Subcutaneous abdominal adipose tissue (tissue), 5 donors: ENCODE data around the gene MINDY2.
"Not testable (repeated sequence)": the region's sequence is repeated elsewhere in the genome, so short reads cannot be mapped to it uniquely, and the experiment has no call there.

Source experiments
- H3K27ac ChIP-seq: one replicate; pipeline ENCODE4 v1.7.0; 2013; ENCODE audit warnings: low read depth, mild to moderate bottlenecking, inconsistent platforms, low read length, moderate library complexity
- H3K27me3 ChIP-seq, 5 donors: one replicate each; pipeline ENCODE4 v1.7.0; 2013; ENCODE audit warnings: low read length in 5 of 5, inconsistent platforms in 1 of 5; ENCODE audit not compliant: control insufficient read depth in 5 of 5, insufficient read depth in 4 of 5
- H3K36me3 ChIP-seq, 5 donors: one replicate each; pipeline ENCODE4 v1.7.0; 2013; ENCODE audit warnings: low read length in 5 of 5; ENCODE audit not compliant: control insufficient read depth in 5 of 5, insufficient read depth in 5 of 5
- H3K4me1 ChIP-seq, 5 donors: one replicate each; pipeline ENCODE4 v1.7.0; 2013; ENCODE audit warnings: low read length in 5 of 5, mild to moderate bottlenecking in 3 of 5, moderate library complexity in 1 of 5; ENCODE audit not compliant: control insufficient read depth in 5 of 5, insufficient read depth in 5 of 5
- H3K4me3 ChIP-seq, 5 donors: one replicate each; pipeline ENCODE4 v1.7.0; 2013; ENCODE audit warnings: low read length in 5 of 5, low read depth in 1 of 5
- H3K9ac ChIP-seq, 5 donors: one replicate each; pipeline ENCODE4 v1.7.0; 2013; ENCODE audit warnings: low read length in 5 of 5, mild to moderate bottlenecking in 4 of 5, moderate library complexity in 3 of 5
- H3K9me3 ChIP-seq, 5 donors: one replicate each; pipeline ENCODE4 v1.7.0; 2013; ENCODE audit warnings: low read length in 5 of 5; ENCODE audit not compliant: control insufficient read depth in 5 of 5
- donor health status: healthy.
- donor health status: healthy.
- donor health status: healthy.
- donor health status: healthy.
- donor health status: healthy.

Gene MINDY2

DNA sequence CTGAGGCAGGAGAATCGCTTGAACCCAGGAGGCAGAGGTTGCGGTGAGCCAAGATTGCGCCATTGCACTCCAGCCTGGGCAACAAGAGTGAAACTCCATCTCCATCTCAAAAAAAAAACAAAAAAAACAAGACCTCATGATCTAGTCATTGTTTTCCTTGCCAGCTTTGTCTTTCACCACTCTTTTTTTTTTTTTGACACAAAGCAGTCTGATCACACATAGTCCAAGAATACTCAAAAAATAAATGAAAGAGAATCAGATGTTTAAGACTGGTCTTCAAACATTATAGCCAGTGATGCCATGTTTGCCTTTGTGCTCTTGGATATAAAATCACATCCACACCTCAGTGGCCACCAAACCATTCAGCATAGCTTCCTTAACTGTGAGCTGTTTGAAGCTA lies 15.8 kb upstream of the MINDY2 start:
- Histone ChIP-seq H3K9me3 (no peaks in the 10 kb centered on the region), H3K4me1 (peaks cover 0 to 5% (median 4%) of the 10 kb centered on the region in 5 donors), H3K36me3 (no peaks in the 10 kb centered on the region), H3K4me3 (no peak overlapping the region), H3K27me3 (no peaks in the 10 kb centered on the region), H3K27ac (no peak overlapping the region), H3K9ac (no peak overlapping the region)

DNA sequence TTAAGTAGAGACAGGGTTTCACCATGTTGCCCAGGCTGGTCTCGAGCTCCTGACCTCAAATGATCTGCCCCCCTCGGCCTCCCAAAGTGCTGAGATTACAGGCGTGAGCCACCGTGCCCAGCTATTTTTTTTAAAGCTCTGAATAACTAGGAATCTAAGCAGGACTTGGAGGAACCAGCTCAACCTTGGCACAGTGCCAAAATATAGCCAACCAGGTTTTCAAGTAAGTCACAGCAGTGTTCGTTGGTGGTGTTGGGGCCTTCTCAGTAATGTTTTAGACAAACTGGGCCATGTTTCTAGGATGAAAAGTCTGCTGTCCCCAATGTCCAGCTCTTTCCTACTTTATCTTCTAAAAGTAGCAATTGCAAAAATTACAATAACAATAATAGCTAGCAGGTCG lies 15.1 kb upstream of the MINDY2 start:
- Histone ChIP-seq H3K4me3 (no peak overlapping the region), H3K36me3 (no peaks in the 10 kb centered on the region), H3K9me3 (no peaks in the 10 kb centered on the region), H3K9ac (no peak overlapping the region), H3K27me3 (no peaks in the 10 kb centered on the region), H3K27ac (no peak overlapping the region), H3K4me1 (no peaks in the 10 kb centered on the region)

DNA sequence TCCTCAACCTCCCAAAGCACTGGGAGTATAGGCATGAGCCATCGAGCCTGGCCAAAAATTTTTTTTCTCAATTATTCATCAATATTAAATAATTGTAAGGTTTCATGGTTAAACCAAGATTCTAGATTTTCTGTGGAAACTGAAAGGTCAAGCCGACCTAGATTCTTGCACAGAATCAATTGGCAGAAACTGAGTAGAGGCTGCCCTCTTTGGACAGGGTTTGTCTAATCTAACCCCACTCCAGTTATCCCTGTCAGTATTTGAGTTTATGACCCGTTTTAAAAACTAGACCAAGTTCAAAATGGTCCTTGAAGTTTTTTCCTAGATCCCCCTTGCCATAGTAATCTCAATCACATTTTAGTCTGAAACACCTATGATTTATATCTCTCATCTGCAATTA lies 13.0 kb upstream of the MINDY2 start:
- H3K27me3 ChIP-seq = no peaks in the 10 kb centered on the region
- H3K27ac ChIP-seq = no peak overlapping the region
- H3K9ac ChIP-seq = no peak overlapping the region
- H3K36me3 ChIP-seq = no peaks in the 10 kb centered on the region
- H3K9me3 ChIP-seq = no peaks in the 10 kb centered on the region
- H3K4me3 ChIP-seq = no peak overlapping the region
- no peaks in the 10 kb centered on the region for H3K4me1 ChIP-seq

DNA sequence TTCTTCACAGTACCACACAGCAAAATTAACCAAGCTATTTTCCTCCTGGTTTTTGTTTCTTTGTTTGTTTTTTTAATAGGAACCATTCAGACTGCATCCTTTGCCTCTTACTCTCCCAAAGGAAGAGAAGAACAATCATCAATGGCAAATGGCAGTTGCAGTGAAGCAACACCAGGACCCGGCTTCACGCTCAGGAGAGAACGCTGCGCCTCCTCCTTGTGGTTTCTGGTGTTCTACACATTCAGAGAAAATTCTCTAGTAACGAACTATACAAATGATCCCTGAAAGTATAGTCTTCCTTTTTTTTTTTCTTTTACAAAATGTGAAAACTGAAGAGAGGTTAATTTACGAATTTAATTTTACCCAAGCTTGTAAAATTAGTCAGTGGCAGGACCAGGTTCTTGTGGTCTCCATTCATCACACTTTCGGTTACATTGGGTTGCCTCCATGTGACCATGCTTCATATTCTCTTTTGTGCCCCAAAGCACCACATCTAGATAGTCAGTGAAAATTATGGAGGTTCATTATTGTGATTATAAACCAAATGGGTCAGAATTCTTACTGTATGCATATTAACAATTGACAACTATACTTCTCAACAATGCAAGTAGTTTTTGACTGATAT lies 10.6 kb upstream of the MINDY2 start:
- no peaks in the 10 kb centered on the region for H3K9me3 ChIP-seq
- no peaks in the 10 kb centered on the region for H3K4me1 ChIP-seq
- H3K27me3 ChIP-seq = no peaks in the 10 kb centered on the region
- H3K27ac ChIP-seq = no peak overlapping the region
- H3K4me3 ChIP-seq = no peak overlapping the region
- H3K9ac ChIP-seq = no peak overlapping the region
- H3K36me3 ChIP-seq = no peaks in the 10 kb centered on the region

DNA sequence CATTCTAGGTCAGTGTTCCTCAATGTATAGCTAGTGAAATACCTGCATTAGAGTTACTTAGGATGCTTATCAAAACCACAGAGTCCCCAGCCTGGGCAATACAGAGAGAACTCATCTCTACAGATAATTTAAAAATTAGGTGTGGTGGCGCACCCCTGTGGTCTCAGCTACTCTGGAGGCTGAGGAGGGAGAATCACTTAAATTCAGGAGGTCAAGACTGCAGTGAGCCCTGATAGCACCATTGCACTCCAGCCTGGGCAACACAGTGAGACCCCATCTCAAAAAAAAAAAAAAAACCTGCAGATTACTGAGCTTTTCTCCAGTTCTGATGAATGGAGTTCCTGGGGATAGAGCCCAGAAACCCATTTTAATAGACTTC lies 10.1 kb upstream of the MINDY2 start:
- Histone ChIP-seq H3K9me3 (no peaks in the 10 kb centered on the region), H3K27ac (no peak overlapping the region), H3K36me3 (no peaks in the 10 kb centered on the region), H3K4me1 (no peaks in the 10 kb centered on the region), H3K27me3 (no peaks in the 10 kb centered on the region), H3K9ac (no peak overlapping the region), H3K4me3 (no peak overlapping the region)

DNA sequence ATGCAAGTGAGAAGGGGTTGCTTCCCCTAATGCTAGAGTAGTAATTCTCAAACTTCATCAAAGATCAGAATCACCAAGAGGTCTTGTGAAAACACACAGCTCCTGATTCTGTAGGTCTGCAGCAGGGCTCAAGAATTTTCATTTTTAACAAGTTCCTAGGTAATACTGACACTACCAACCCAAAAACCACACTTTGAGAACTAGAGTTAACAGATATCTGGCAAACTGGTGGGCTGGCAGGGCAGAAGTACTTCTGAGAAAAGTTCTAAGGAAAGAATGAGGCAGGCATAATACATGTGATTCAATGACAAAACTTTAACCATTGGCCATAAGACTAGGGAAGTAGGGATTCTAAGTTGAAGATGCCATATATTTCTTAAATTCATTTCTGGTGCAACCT lies 8.8 kb upstream of the MINDY2 start:
- no peak overlapping the region for H3K4me3 ChIP-seq
- H3K36me3 ChIP-seq = no peaks in the 10 kb centered on the region
- H3K27me3 ChIP-seq = no peaks in the 10 kb centered on the region
- H3K27ac ChIP-seq = no peak overlapping the region
- no peak overlapping the region for H3K9ac ChIP-seq
- no peaks in the 10 kb centered on the region for H3K9me3 ChIP-seq
- H3K4me1 ChIP-seq = no peaks in the 10 kb centered on the region

DNA sequence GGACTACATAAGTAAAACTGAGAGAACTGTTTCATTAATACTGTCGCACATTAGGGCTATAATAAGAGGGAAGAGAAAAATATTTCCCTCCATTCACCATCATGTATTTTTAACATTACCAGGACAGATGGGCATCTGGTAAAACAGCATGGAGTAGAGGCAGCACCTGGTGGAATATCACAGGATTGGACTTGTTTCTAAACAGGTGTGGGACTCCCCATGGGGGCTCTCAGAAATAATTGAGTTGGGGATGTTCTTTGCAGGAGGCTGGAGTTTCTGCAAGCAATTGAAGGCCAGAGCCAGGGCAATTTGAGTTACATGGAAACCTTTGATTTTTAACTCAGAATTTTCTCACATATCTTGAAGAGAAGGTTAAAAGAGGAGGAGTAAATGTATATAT lies 8.4 kb upstream of the MINDY2 start:
- H3K4me3 ChIP-seq = no peak overlapping the region
- H3K27ac ChIP-seq = no peak overlapping the region
- H3K9me3 ChIP-seq = no peaks in the 10 kb centered on the region
- no peaks in the 10 kb centered on the region for H3K36me3 ChIP-seq
- no peak overlapping the region for H3K9ac ChIP-seq
- no peaks in the 10 kb centered on the region for H3K4me1 ChIP-seq
- H3K27me3 ChIP-seq = no peaks in the 10 kb centered on the region

DNA sequence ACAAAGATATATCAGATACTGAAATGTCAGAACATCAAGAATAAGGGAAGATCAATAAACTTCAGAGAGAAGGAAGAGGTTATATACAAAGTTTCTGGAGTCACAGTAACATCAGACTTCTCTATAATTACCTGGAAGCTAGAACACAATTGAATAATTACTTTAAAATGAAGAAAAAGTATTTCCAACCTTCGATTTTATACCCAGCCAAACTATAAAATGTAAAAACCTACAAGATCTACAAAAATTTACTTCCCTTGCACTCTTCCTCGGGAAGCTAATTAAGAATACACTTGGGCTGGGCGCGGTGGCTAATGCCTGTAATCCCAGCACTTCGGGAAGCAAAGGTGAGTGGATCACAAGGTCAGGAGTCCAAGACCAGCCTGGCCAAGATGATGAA lies 6.6 kb upstream of the MINDY2 start:
- H3K27me3 ChIP-seq = no peaks in the 10 kb centered on the region
- no peak overlapping the region for H3K27ac ChIP-seq
- H3K4me1 ChIP-seq = no peaks in the 10 kb centered on the region
- no peak overlapping the region for H3K4me3 ChIP-seq
- H3K36me3 ChIP-seq = no peaks in the 10 kb centered on the region
- H3K9ac ChIP-seq = no peak overlapping the region
- no peaks in the 10 kb centered on the region for H3K9me3 ChIP-seq

DNA sequence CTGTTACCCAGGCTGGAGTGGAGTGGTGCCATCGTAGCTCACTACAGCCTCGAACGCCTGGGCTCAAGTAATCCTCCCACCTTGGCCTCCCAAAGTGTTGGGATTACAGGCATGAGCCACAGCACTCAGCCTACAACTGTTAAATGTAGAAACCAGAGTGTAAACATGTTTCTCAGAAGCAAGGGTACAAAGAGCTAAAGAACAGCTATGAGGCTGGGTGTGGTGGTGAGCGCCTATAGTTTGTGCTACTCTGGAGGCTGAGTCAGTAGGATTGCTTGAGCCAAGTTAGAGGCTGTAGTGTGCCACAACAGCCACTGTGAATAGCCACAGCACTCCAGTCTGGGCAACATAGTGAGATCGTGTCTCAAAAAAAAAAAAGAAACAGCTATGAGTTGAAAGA lies 4.8 kb upstream of the MINDY2 start:
- H3K4me3 ChIP-seq = no peak overlapping the region
- H3K9ac ChIP-seq = no peak overlapping the region
- H3K27ac ChIP-seq = no peak overlapping the region
- peaks cover 3 to 10% (median 9%) of the 10 kb centered on the region in 5 donors for H3K4me1 ChIP-seq
- no peaks in the 10 kb centered on the region for H3K27me3 ChIP-seq
- H3K9me3 ChIP-seq = no peaks in the 10 kb centered on the region
- H3K36me3 ChIP-seq = no peaks in the 10 kb centered on the region

DNA sequence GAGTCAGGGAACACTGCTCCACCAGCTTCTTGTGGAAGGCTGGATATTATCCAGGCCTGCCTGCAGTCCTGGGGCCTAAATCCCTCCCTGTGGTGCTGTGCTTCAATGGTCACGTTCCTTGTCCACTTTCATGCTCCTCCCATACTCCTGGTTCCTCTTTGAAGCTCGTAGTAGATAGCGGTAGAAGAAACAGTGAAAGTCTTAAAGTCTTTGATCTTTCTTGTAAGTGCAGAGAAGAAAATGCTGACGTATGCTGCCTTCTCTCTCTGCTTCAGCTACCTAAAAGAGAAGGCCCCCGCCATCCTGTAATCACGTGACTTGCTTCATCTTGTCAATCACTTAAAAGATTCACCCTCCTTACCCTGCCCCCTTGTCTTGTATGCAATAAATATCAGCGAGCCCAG lies 2.5 kb upstream of the MINDY2 start:
- H3K36me3 ChIP-seq, H3K9ac ChIP-seq, H3K27ac ChIP-seq, H3K9me3 ChIP-seq, H3K4me3 ChIP-seq, H3K27me3 ChIP-seq: not testable (repeated sequence)
- peaks cover 8 to 30% (median 28%) of the 10 kb centered on the region in 5 donors for H3K4me1 ChIP-seq

DNA sequence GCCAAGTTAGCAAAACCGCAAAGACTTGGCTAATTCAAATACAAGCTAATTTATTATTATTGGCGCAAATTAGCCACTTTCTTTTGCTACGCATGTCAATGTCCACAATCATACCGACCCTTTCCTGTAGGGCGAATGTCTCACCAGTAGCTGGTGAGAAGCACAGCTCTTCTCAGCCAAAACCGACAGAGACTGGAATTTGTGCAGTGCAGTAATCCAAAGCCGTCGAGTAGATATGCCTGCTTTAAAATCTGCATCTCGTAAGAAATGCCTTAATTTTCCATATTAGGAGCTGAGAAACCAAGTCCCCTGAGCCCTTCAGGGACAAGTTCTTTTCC lies 614 bp upstream of the MINDY2 start:
- Histone ChIP-seq H3K4me1 (peaks cover 8 to 39% (median 35%) of the 10 kb centered on the region in 5 donors), H3K27me3 (no peaks in the 10 kb centered on the region), H3K9me3 (no peaks in the 10 kb centered on the region), H3K4me3 (peak overlapping the region; percentile 72 to 97 (median 88)), H3K27ac (peak overlapping the region; percentile 94), H3K36me3 (no peaks in the 10 kb centered on the region), H3K9ac (peak overlapping the region; percentile 30 to 84 (median 67))
